ENCODE results near the gene CCDC93.
A peak's percentile ranks its signal among the peaks of the same experiment; 100 is the strongest.

The CCDC93 gene

GRCh38 chr2:118014492-118014824 is 588 bp upstream of the CCDC93 start:
- H3K36me3 ChIP-seq (ENCODE audit: control insufficient read depth, insufficient read depth, low read length, severe bottlenecking) = no peaks in the 10 kb centered on the region
- peaks cover 27% of the 10 kb centered on the region for H3K4me1 ChIP-seq (ENCODE audit: control insufficient read depth, insufficient read depth, low read length)
- no peaks in the 10 kb centered on the region for H3K9me3 ChIP-seq (ENCODE audit: control insufficient read depth, low read length)
- H3K9ac ChIP-seq (ENCODE audit: low read length) = peak overlapping the region; percentile 93
- peak overlapping the region; percentile 97 for H3K4me3 ChIP-seq (ENCODE audit: low read length)
- no peak for DNase-seq (ENCODE audit: low read depth)
- H3K27me3 ChIP-seq (replicated peaks; ENCODE audit: control insufficient read depth, insufficient read depth, low read length) = no peaks in the 10 kb centered on the region

GRCh38 chr2:118013221-118013723 is 598 bp downstream of the CCDC93 start:
- peak; percentile 65 for DNase-seq (ENCODE audit: low read depth)
- Histone ChIP-seq H3K4me3 (ENCODE audit: low read length) (peak overlapping the region; percentile 97), H3K4me1 (ENCODE audit: control insufficient read depth, insufficient read depth, low read length) (peaks cover 27% of the 10 kb centered on the region), H3K9ac (ENCODE audit: low read length) (peak overlapping the region; percentile 93), H3K36me3 (ENCODE audit: control insufficient read depth, insufficient read depth, low read length, severe bottlenecking) (peaks cover 7% of the 10 kb centered on the region), H3K27me3 (replicated peaks; ENCODE audit: control insufficient read depth, insufficient read depth, low read length) (no peaks in the 10 kb centered on the region), H3K9me3 (ENCODE audit: control insufficient read depth, low read length) (no peaks in the 10 kb centered on the region)

GRCh38 chr2:118012778-118013177 is 1.1 kb downstream of the CCDC93 start:
- Histone ChIP-seq H3K4me3 (ENCODE audit: low read length) (peak overlapping the region; percentile 97), H3K27me3 (replicated peaks; ENCODE audit: control insufficient read depth, insufficient read depth, low read length) (no peaks in the 10 kb centered on the region), H3K9ac (ENCODE audit: low read length) (peak overlapping the region; percentile 93), H3K36me3 (ENCODE audit: control insufficient read depth, insufficient read depth, low read length, severe bottlenecking) (peaks cover 12% of the 10 kb centered on the region), H3K9me3 (ENCODE audit: control insufficient read depth, low read length) (no peaks in the 10 kb centered on the region), H3K4me1 (ENCODE audit: control insufficient read depth, insufficient read depth, low read length) (peaks cover 27% of the 10 kb centered on the region)
- DNase-seq (ENCODE audit: low read depth) = peak; percentile 19

GRCh38 chr2:118010473-118010872 is 3.4 kb downstream of the CCDC93 start:
- H3K27me3 ChIP-seq (replicated peaks; ENCODE audit: control insufficient read depth, insufficient read depth, low read length) = no peaks in the 10 kb centered on the region
- H3K4me3 ChIP-seq (ENCODE audit: low read length) = no peak overlapping the region
- H3K4me1 ChIP-seq (ENCODE audit: control insufficient read depth, insufficient read depth, low read length) = peaks cover 25% of the 10 kb centered on the region
- DNase-seq (ENCODE audit: low read depth) = no peak
- H3K36me3 ChIP-seq (ENCODE audit: control insufficient read depth, insufficient read depth, low read length, severe bottlenecking) = peaks cover 33% of the 10 kb centered on the region
- H3K9ac ChIP-seq (ENCODE audit: low read length) = no peak overlapping the region
- no peaks in the 10 kb centered on the region for H3K9me3 ChIP-seq (ENCODE audit: control insufficient read depth, low read length)

GRCh38 chr2:118006861-118007260 is 7.0 kb downstream of the CCDC93 start:
- no peak overlapping the region for H3K4me3 ChIP-seq (ENCODE audit: low read length)
- H3K27me3 ChIP-seq (replicated peaks; ENCODE audit: control insufficient read depth, insufficient read depth, low read length) = no peaks in the 10 kb centered on the region
- H3K9me3 ChIP-seq (ENCODE audit: control insufficient read depth, low read length) = no peaks in the 10 kb centered on the region
- DNase-seq (ENCODE audit: low read depth) = no peak
- H3K9ac ChIP-seq (ENCODE audit: low read length) = no peak overlapping the region
- peaks cover 21% of the 10 kb centered on the region for H3K4me1 ChIP-seq (ENCODE audit: control insufficient read depth, insufficient read depth, low read length)
- H3K36me3 ChIP-seq (ENCODE audit: control insufficient read depth, insufficient read depth, low read length, severe bottlenecking) = peaks cover 54% of the 10 kb centered on the region

- Histone ChIP-seq H3K36me3 (ENCODE audit: control insufficient read depth, insufficient read depth, low read length, severe bottlenecking) (peaks cover 59% of the 10 kb centered on the region), H3K9ac (ENCODE audit: low read length) (no peak overlapping the region), H3K27me3 (replicated peaks; ENCODE audit: control insufficient read depth, insufficient read depth, low read length) (no peaks in the 10 kb centered on the region), H3K4me1 (ENCODE audit: control insufficient read depth, insufficient read depth, low read length) (peaks cover 18% of the 10 kb centered on the region), H3K4me3 (ENCODE audit: low read length) (no peak overlapping the region), H3K9me3 (ENCODE audit: control insufficient read depth, low read length) (no peaks in the 10 kb centered on the region)
- DNase-seq (ENCODE audit: low read depth) = no peak
Observed at GRCh38 chr2:118006326-118006725, 7.5 kb downstream of the CCDC93 start.

- Histone ChIP-seq H3K27me3 (replicated peaks; ENCODE audit: control insufficient read depth, insufficient read depth, low read length) (no peaks in the 10 kb centered on the region), H3K9ac (ENCODE audit: low read length) (peak overlapping the region; percentile 57), H3K4me1 (ENCODE audit: control insufficient read depth, insufficient read depth, low read length) (peaks cover 15% of the 10 kb centered on the region), H3K9me3 (ENCODE audit: control insufficient read depth, low read length) (no peaks in the 10 kb centered on the region), H3K36me3 (ENCODE audit: control insufficient read depth, insufficient read depth, low read length, severe bottlenecking) (peaks cover 83% of the 10 kb centered on the region), H3K4me3 (ENCODE audit: low read length) (no peak overlapping the region)
- peak; percentile 94 for DNase-seq (ENCODE audit: low read depth)
Observed at GRCh38 chr2:118003396-118003824, 10.5 kb downstream of the CCDC93 start.

- Histone ChIP-seq H3K27me3 (replicated peaks; ENCODE audit: control insufficient read depth, insufficient read depth, low read length) (no peaks in the 10 kb centered on the region), H3K4me3 (ENCODE audit: low read length) (no peak overlapping the region), H3K4me1 (ENCODE audit: control insufficient read depth, insufficient read depth, low read length) (peaks cover 15% of the 10 kb centered on the region), H3K36me3 (ENCODE audit: control insufficient read depth, insufficient read depth, low read length, severe bottlenecking) (peaks cover 85% of the 10 kb centered on the region), H3K9me3 (ENCODE audit: control insufficient read depth, low read length) (no peaks in the 10 kb centered on the region), H3K9ac (ENCODE audit: low read length) (no peak overlapping the region)
- no peak for DNase-seq (ENCODE audit: low read depth)
Observed at GRCh38 chr2:118000041-118000440, 13.8 kb downstream of the CCDC93 start.

GRCh38 chr2:117997872-117998454 is 15.9 kb downstream of the CCDC93 start:
- Histone ChIP-seq H3K4me1 (ENCODE audit: control insufficient read depth, insufficient read depth, low read length) (peaks cover 12% of the 10 kb centered on the region), H3K27me3 (replicated peaks; ENCODE audit: control insufficient read depth, insufficient read depth, low read length) (no peaks in the 10 kb centered on the region), H3K9ac (ENCODE audit: low read length) (no peak overlapping the region), H3K4me3 (ENCODE audit: low read length) (no peak overlapping the region), H3K36me3 (ENCODE audit: control insufficient read depth, insufficient read depth, low read length, severe bottlenecking) (peaks cover 93% of the 10 kb centered on the region), H3K9me3 (ENCODE audit: control insufficient read depth, low read length) (no peaks in the 10 kb centered on the region)
- no peak for DNase-seq (ENCODE audit: low read depth)

GRCh38 chr2:117996525-117996924 is 17.3 kb downstream of the CCDC93 start:
- Histone ChIP-seq H3K9me3 (ENCODE audit: control insufficient read depth, low read length) (no peaks in the 10 kb centered on the region), H3K27me3 (replicated peaks; ENCODE audit: control insufficient read depth, insufficient read depth, low read length) (no peaks in the 10 kb centered on the region), H3K9ac (ENCODE audit: low read length) (no peak overlapping the region), H3K36me3 (ENCODE audit: control insufficient read depth, insufficient read depth, low read length, severe bottlenecking) (peaks cover 97% of the 10 kb centered on the region), H3K4me1 (ENCODE audit: control insufficient read depth, insufficient read depth, low read length) (no peaks in the 10 kb centered on the region), H3K4me3 (ENCODE audit: low read length) (no peak overlapping the region)
- DNase-seq (ENCODE audit: low read depth) = no peak

- no peaks in the 10 kb centered on the region for H3K27me3 ChIP-seq (replicated peaks; ENCODE audit: control insufficient read depth, insufficient read depth, low read length)
- H3K9me3 ChIP-seq (ENCODE audit: control insufficient read depth, low read length) = no peaks in the 10 kb centered on the region
- H3K4me3 ChIP-seq (ENCODE audit: low read length) = no peak overlapping the region
- H3K9ac ChIP-seq (ENCODE audit: low read length) = no peak overlapping the region
- no peak for DNase-seq (ENCODE audit: low read depth)
- H3K4me1 ChIP-seq (ENCODE audit: control insufficient read depth, insufficient read depth, low read length) = no peaks in the 10 kb centered on the region
- peaks cover 90% of the 10 kb centered on the region for H3K36me3 ChIP-seq (ENCODE audit: control insufficient read depth, insufficient read depth, low read length, severe bottlenecking)
Observed at GRCh38 chr2:117994729-117995128, 19.1 kb downstream of the CCDC93 start.
